ENCODE results near the gene PLXNA1.

PLXNA1 gene

GRCh38 chr3:126952983-126953660 is 29.8 kb upstream of the PLXNA1 start:
- no peak for DNase-seq (ENCODE audit: low read depth in 1 of 2, low spot score in 1 of 2)

- no peak for DNase-seq (ENCODE audit: low read depth in 1 of 2, low spot score in 1 of 2)
Measured at GRCh38 chr3:126954141-126954842, 28.6 kb upstream of the PLXNA1 start.

- no peak for DNase-seq (ENCODE audit: low read depth in 1 of 2, low spot score in 1 of 2)
Measured at GRCh38 chr3:126955004-126955790, 27.7 kb upstream of the PLXNA1 start.

DNA sequence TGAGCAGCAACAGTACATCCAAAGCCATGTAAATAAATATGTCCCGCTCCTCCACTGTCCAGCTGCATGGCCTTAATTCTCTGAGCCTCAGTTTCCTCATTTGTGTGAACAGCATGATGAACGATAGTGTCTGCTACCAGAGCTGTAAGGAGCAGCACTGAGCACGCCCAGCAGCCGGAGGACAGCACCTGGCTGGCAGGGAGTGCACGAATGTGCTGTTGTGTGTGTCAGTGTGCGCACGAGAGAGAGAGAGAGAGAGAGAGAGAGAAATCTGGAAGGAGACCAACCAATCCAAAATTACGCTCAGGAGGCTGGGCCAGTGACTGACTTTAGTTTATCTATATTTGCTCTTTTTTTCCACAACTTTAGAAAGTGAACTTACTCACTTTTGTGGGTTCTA is 26.6 kb upstream of the PLXNA1 start:
- no peak for DNase-seq (ENCODE audit: low read depth in 1 of 2, low spot score in 1 of 2)

DNA sequence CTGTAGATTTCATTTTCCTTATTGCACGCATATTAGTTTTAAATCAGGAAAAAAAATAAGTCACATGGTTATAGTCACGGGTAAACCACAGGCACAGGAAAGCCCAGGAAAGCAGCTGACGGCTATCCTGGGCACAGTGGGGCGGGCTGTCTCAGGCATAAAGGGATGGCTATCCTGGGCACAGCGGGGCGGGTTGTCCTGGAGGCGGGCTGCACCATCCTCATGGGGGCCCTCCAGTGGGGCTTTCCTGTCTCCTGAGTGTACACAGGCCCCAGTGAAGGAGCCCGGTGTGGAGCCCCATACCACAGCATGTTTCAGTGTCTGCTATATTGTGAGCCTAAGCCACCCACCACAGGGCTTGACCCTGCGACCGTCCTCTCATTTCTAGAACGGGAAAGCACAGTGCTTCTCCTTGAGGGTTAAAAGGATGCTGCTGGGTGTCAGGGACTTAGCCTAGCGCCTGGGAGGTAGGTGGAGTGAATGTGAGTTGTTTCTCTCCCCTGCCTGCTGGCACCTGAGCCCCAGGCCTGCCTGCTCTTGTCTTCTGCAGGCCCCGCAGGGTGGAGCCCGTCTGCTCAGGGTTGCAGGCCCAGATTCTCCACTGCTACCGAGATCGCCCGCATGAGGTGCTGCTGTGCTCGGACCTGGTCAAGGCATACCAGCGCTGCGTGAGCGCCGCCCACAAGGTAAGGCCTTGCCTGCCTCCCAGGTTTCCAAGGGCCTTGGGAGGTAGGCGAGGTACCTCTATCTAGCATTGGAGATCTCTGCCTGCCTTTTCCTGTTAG is 25.9 kb upstream of the PLXNA1 start:
- no peak for DNase-seq (ENCODE audit: low read depth in 1 of 2, low spot score in 1 of 2)

DNA sequence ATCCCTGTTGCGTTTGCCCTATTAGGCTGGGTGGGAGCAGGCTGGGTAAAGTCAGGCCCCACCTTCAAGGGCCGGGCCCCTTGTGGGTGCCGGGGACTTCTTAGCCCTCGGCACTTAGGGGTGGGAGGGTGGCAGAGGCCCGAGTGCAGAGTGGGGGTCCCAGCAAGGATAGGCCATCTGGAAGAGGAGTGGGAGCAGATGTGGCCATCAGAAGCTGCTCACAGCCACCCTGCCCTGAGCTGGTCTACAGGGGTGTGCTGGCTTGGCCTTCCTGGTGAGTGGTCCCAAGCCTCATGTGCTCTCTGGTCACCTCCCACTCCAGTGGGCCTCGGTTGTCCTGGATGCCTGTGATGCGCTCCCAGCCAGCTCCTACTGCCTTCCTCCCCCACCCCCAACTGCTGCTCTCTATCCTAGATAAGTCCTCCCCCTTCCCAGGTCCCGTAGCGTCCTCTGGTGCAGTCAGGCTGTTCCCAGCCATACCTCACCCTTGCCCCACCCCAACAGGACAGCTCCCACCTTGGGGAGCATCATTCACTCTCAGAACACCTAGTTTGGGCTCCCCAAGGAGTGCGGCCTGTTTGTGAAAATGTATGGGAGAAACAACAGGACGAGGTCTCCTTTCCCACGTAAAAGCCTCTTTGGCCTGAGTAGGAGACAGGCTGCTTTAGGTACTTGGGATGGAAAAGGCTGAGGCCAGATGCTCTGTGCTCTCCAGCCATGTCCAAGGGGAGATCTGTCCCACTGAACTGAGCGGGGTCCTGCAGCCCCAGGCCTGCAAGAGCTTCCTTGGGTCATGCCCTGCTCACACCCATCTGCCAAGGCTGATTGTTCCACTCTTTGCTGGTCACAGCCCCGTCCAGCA is 24.9 kb upstream of the PLXNA1 start:
- no peak for DNase-seq (ENCODE audit: low read depth in 1 of 2, low spot score in 1 of 2)

GRCh38 chr3:126958638-126959085 is 24.3 kb upstream of the PLXNA1 start:
- DNase-seq (ENCODE audit: low read depth in 1 of 2, low spot score in 1 of 2): no peak

DNA sequence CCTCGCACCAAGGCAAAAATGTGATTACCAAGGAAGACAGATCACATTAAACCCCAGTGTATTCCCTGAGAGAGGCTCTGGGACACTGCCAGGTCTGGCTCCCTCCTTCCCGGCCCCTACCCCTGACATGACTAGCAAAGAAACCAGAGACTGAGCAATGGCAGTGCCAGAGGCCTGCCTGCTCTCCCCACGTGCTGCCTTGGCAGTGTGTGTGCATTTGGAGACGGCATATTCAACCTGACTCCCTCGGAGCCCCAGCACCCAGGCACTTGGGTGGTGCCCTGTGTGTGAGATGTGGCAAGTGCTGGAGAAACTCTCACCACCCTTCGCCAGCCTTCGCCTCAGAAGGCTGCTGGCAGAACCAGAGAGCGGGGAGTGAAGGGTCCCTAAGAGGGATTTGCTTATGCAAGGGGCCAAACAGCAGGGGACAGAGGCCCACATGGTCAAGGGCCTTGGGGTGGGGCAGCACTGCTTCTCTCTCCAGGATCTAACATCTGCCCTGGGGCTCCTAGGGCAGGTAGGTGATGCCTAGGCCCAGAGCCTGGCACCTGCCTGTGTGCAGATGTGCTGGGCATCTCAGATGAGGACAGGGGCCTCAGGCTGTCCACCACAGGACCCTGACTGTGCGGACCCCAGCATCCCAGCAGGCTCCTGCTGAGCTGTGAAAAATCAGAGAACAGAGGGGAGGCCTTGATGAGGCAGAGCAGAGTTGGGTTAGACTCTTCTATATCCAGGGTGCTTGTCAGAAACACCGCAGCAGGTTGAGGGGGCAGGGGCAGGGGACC is 23.6 kb upstream of the PLXNA1 start:
- DNase-seq (ENCODE audit: low read depth in 1 of 2, low spot score in 1 of 2): no peak

- no peak for DNase-seq (ENCODE audit: low read depth in 1 of 2, low spot score in 1 of 2)
Measured at GRCh38 chr3:126959921-126960603, 22.9 kb upstream of the PLXNA1 start.

- DNase-seq (ENCODE audit: low read depth in 1 of 2, low spot score in 1 of 2): no peak
Measured at GRCh38 chr3:126960604-126960995, 22.3 kb upstream of the PLXNA1 start.

DNA sequence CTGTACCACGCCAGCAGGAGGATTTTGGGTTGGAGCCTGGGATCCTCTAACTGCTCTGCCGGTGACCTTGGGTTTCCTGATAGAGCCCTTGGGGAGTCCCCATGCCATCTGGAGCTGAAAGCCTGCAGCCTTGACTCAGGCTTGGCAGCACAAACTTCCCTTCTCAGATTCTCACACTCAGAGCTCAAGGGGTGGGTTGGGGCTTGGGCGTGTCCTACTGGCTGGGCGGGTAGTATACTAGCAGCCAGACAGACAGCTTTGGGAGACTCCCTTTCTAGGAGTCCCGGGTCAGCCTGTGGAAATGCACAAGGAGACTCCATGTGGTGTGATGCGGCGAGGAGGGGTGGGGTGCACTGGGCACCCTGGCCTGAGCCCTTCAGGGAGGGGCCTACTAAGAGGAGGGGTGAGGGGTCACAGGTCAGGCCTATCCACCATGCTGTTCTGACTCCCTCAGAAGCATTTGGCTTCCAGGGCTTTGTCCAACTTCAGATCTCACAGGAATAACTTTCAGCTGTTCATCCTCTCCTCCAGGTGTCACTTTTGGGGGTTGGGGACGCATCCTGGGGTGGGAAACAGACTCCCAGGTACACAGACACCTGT is 21.6 kb upstream of the PLXNA1 start:
- DNase-seq (ENCODE audit: low read depth in 1 of 2, low spot score in 1 of 2): no peak

- DNase-seq (ENCODE audit: low read depth in 1 of 2, low spot score in 1 of 2): no peak
Measured at GRCh38 chr3:126961791-126962461, 21.0 kb upstream of the PLXNA1 start.

GRCh38 chr3:126962756-126963155 is 20.2 kb upstream of the PLXNA1 start:
- DNase-seq (ENCODE audit: low read depth in 1 of 2, low spot score in 1 of 2): no peak

DNA sequence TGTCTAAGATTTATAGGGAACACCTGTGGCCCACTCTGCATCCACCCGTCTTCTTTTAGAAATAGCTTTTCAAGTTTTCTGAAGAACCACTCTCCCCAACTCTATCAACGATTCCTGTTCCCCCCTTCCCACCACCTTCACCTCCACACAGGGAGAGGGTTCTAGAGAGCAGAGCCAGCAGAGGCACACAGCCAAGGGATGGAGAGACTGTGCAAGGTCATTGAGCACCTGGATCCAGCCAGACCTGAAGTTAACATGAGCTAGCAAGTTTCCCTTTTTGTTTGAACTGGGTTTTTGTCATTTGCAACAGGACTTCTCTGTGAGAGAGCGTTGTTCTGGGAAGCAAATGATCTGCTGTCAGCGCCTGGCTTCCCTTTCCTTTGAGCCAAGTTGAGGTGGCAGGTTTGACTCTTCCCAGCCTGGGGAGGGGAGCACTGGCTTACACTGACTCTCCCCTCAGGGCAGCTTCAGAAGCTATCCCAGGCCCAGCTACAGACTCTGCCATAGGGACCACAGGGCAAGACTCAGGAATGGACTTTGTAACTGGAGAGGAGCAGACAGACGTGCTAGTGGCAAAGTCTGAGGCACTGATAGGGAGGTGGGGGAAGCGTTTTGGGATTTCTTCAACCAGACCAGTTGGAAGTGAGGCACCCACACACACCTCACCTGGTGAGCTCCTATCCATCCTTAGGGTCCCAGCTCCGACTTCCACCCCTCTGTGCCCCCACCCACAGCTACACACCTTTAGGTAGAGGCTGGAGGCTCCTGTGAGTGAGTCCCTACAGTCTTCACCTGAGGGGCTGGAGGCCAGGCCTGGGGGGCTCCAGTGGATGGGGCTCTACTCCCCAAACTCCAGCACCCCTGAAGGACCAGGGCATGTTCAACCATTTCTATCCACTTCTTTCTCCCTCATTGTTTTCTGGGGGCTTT is 19.4 kb upstream of the PLXNA1 start:
- DNase-seq (ENCODE audit: low read depth in 1 of 2, low spot score in 1 of 2): no peak

DNA sequence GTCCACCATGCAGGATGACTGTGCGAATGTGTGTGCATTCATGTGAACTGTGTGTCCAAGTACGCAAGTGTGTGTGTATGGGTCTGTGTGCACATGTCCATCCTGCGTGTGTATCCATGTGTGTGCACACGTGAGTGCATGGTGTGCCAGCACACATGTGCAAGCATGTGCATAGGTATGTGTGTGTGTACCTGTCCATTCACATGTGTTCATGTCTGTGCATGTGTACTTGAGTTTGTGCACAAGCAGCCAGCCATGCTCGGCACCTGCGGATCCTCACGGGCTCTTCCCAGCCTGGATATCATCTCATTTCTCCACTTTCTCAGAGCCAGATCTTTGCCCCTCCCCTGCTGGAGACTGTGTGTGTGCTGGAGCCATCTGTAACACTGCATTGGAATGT is 18.7 kb upstream of the PLXNA1 start:
- DNase-seq (ENCODE audit: low read depth in 1 of 2, low spot score in 1 of 2): no peak

DNA sequence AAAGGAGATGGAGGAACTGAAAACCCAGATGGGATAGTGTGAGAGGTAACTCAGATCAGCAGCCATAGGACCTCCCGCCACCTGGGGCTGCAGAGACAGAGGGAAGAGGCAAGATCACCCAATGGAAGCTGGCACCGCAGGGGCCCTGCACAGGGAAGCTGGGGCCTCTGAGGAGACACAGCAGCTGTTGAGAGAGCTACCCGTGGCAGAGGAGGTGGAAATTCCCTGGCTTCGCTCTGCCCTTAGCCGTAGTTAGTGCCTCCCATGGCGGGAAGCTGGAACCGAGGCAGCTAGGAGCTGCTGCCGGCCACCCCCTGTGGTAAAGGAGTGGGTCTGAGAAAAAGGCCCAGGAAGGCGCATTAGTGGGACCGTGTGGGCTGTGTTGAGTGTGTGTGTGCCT is 18.0 kb upstream of the PLXNA1 start:
- no peak for DNase-seq (ENCODE audit: low read depth in 1 of 2, low spot score in 1 of 2)

DNA sequence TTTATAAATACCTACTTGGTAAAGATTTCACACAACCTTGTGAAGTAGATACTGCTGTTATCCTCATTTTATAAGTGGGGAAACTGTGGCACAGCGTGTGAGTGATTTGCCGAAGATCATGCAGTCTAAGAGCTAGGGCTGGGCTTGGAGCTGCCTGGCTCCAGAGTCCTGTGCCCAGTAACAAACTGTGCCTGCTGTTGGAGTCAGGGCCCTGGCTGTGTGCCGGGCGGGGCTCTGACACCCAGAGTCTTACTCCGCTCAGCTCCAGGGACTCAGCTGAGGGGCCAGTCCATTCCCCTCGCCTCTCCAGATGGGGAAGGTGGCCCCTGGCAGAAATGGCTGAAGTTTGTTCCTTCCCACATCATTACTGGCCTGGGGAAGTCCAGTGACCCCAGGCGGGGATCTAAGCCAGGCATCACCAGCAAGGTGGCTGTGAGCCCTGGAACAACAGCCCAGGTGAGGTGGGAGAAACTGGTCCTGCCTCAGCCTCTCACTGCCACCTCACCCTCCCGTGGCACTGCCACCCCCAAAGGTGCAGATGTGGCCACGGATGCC is 17.3 kb upstream of the PLXNA1 start:
- DNase-seq (ENCODE audit: low read depth in 1 of 2, low spot score in 1 of 2): no peak

Data from activated T-helper 1 cell treated with anti-CD3 and anti-CD28 coated beads, Interleukin-2, amount 50 U/mL, for 16 hours (primary cell).